ENCODE results near the gene CYB5A.

CYB5A gene

DNA sequence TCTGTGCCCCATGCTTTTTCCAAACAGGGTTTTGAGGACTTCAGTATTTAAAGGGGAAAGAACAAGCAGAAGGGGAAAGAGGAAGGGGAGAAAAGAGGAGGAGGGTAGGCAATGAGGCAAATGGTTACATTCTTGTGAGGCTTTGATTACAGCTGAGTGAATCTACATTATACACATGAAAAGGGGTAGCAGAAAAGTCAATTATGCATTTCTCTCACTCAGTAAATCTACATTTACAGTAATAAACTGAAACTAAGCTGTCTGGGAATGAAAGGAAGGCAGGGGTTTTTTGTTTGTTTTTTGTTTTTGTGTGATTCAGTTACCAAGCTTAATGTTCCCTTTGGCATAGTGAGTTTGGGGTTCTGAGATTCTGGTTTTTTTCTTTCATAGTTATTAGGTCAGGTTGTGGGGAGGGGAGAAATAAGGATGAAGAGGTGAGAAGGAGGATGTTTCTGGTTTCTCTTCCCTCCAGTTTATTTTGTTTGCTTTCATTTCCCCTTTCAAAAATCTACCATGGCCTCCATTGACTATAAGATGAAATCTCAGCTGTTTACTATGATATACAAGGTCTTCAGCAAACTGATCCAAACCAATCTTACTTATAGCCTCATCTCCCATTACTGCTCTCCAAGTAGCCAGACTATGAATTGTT, 42.6 kb upstream of the CYB5A start:
- TF ChIP-seq, protein P1, sequence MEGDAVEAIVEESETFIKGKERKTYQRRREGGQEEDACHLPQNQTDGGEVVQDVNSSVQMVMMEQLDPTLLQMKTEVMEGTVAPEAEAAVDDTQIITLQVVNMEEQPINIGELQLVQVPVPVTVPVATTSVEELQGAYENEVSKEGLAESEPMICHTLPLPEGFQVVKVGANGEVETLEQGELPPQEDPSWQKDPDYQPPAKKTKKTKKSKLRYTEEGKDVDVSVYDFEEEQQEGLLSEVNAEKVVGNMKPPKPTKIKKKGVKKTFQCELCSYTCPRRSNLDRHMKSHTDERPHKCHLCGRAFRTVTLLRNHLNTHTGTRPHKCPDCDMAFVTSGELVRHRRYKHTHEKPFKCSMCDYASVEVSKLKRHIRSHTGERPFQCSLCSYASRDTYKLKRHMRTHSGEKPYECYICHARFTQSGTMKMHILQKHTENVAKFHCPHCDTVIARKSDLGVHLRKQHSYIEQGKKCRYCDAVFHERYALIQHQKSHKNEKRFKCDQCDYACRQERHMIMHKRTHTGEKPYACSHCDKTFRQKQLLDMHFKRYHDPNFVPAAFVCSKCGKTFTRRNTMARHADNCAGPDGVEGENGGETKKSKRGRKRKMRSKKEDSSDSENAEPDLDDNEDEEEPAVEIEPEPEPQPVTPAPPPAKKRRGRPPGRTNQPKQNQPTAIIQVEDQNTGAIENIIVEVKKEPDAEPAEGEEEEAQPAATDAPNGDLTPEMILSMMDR (IDR thresholded peaks at IDR 0.05; ENCODE audit: low read depth, low read length) = no peak
- TF ChIP-seq EZH2phosphoT487 (IDR thresholded peaks at IDR 0.05; ENCODE audit: low read depth) = no peak

DNA sequence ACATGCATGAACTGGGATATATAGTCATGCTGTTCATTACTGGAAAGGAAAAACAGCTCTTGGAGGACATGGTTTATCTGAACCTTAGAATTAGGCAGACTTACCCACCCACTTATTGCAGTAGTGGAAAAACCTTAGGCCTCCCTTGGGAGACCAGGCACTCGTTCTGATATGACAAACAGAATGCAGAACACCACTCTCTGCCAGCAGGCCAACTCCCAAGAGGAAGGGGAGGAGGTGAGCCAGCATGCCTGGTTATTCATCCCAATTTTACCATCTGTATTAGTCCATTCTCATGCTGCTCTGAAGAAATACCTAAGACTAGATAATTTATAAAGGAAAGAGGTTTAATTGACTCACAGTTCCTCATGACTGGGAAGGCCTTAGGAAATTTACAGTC, 41.3 kb upstream of the CYB5A start:
- peaks cover 13% of the 10 kb centered on the region; the same call in 1 of the 2 replicates for H3K9me3 ChIP-seq (ENCODE audit: insufficient read depth, low read length)
- no peaks in the 10 kb centered on the region for H4K20me1 ChIP-seq (ENCODE audit: insufficient read depth, low read length)
- no peak overlapping the region for H3K27ac ChIP-seq (ENCODE audit: low read length)
- no peaks in the 10 kb centered on the region for H3K79me2 ChIP-seq (ENCODE audit: low read length)
- H3K4me2 ChIP-seq (ENCODE audit: low read length) = no peak overlapping the region
- H3K36me3 ChIP-seq (replicated peaks; ENCODE audit: low read depth, low read length) = peaks cover 9% of the 10 kb centered on the region
- H3K27me3 ChIP-seq (ENCODE audit: low read depth, low read length) = peaks cover 7% of the 10 kb centered on the region; the same call in 1 of the 2 replicates
- no peak overlapping the region for H2AFZ ChIP-seq (ENCODE audit: low read depth, low read length)
- TF ChIP-seq, protein P1 (IDR thresholded peaks at IDR 0.05; ENCODE audit: low read depth, low read length) = no peak
- TF ChIP-seq EZH2phosphoT487 (IDR thresholded peaks at IDR 0.05; ENCODE audit: low read depth) = no peak
- H3K4me3 ChIP-seq (ENCODE audit: low read length) = no peak overlapping the region
- peaks cover 18% of the 10 kb centered on the region for H3K4me1 ChIP-seq (ENCODE audit: low read length)
- no peak overlapping the region for H3K9ac ChIP-seq (ENCODE audit: low read length)

More for the DNA sequence above, 42.6 kb upstream of the CYB5A start:
- peaks cover 9% of the 10 kb centered on the region for H3K36me3 ChIP-seq (replicated peaks; ENCODE audit: low read depth, low read length)
- H3K9ac ChIP-seq (ENCODE audit: low read length) = no peak overlapping the region
- H3K4me2 ChIP-seq (ENCODE audit: low read length) = peak overlapping the region; percentile 51
- peak overlapping the region; percentile 10; the same call in 1 of the 2 replicates for H3K4me3 ChIP-seq (ENCODE audit: low read length)
- H4K20me1 ChIP-seq (ENCODE audit: insufficient read depth, low read length) = no peaks in the 10 kb centered on the region
- H3K27ac ChIP-seq (ENCODE audit: low read length) = peak overlapping the region; percentile 50
- H3K4me1 ChIP-seq (ENCODE audit: low read length) = peaks cover 18% of the 10 kb centered on the region
- no peak overlapping the region for H2AFZ ChIP-seq (ENCODE audit: low read depth, low read length)
- H3K79me2 ChIP-seq (ENCODE audit: low read length) = no peaks in the 10 kb centered on the region
- peaks cover 13% of the 10 kb centered on the region; the same call in 1 of the 2 replicates for H3K9me3 ChIP-seq (ENCODE audit: insufficient read depth, low read length)
- peaks cover 7% of the 10 kb centered on the region; the same call in 1 of the 2 replicates for H3K27me3 ChIP-seq (ENCODE audit: low read depth, low read length)

DNA sequence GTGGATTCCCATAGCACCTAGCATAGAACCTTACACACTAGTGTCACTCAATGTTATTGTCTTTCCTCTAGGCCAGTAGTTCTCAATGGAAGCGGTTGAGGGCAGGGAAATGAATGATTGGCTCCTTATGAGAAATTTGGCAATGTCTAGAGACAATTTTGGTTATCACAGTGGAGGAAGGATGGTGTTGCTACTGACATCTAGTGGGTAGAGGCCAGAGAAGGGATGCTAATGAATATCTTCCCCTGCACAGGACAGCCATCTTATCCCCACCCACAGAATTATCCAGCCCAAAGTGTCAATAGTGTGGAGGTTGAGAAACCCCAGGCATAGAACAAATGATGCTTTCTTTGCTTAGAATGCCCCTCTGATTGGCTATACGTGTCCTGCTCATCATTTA, 39.6 kb upstream of the CYB5A start:
- no peak overlapping the region for H3K9ac ChIP-seq (ENCODE audit: low read length)
- H3K4me2 ChIP-seq (ENCODE audit: low read length) = no peak overlapping the region
- no peak overlapping the region for H3K27ac ChIP-seq (ENCODE audit: low read length)
- H3K4me3 ChIP-seq (ENCODE audit: low read length) = no peak overlapping the region
- TF ChIP-seq, protein P1 (IDR thresholded peaks at IDR 0.05; ENCODE audit: low read depth, low read length) = peak; percentile 83
- no peak for TF ChIP-seq EZH2phosphoT487 (IDR thresholded peaks at IDR 0.05; ENCODE audit: low read depth)
- no peaks in the 10 kb centered on the region for H3K79me2 ChIP-seq (ENCODE audit: low read length)
- no peaks in the 10 kb centered on the region for H4K20me1 ChIP-seq (ENCODE audit: insufficient read depth, low read length)
- peaks cover 13% of the 10 kb centered on the region; the same call in 1 of the 2 replicates for H3K9me3 ChIP-seq (ENCODE audit: insufficient read depth, low read length)
- H3K4me1 ChIP-seq (ENCODE audit: low read length) = peaks cover 18% of the 10 kb centered on the region
- peak overlapping the region; percentile 67 for H2AFZ ChIP-seq (ENCODE audit: low read depth, low read length)
- H3K27me3 ChIP-seq (ENCODE audit: low read depth, low read length) = no peaks in the 10 kb centered on the region
- peaks cover 9% of the 10 kb centered on the region for H3K36me3 ChIP-seq (replicated peaks; ENCODE audit: low read depth, low read length)

DNA sequence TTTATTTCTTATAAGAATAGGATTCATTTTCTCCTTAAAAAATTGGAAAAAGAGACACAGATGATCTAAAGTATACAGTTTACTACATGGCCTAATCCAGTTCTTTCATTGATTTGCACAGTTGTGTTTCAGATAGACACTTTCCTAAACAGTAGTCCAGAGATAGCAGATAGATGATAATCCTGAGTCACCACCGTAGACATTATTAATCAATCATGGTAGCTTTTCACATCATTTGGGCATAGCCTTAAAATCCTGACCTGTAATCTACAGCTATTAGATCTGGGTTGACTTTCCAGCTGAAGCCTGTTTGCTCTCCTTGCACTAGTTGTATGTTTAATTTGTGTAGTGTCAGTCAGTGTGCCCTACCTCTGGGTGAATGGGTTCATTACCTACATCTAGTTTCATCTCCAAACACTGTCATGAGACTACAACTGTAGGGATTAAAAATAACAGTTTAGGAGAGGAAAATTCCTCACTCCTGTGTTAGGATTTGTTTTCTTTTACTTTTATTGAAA, 38.0 kb upstream of the CYB5A start:
- no peaks in the 10 kb centered on the region for H3K79me2 ChIP-seq (ENCODE audit: low read length)
- H3K4me2 ChIP-seq (ENCODE audit: low read length) = no peak overlapping the region
- no peak overlapping the region for H2AFZ ChIP-seq (ENCODE audit: low read depth, low read length)
- TF ChIP-seq, protein P1 (IDR thresholded peaks at IDR 0.05; ENCODE audit: low read depth, low read length) = no peak
- no peak for TF ChIP-seq EZH2phosphoT487 (IDR thresholded peaks at IDR 0.05; ENCODE audit: low read depth)
- peaks cover 13% of the 10 kb centered on the region for H3K4me1 ChIP-seq (ENCODE audit: low read length)
- H3K9me3 ChIP-seq (ENCODE audit: insufficient read depth, low read length) = peaks cover 13% of the 10 kb centered on the region; the same call in 1 of the 2 replicates
- no peak overlapping the region for H3K4me3 ChIP-seq (ENCODE audit: low read length)
- peaks cover 9% of the 10 kb centered on the region for H3K36me3 ChIP-seq (replicated peaks; ENCODE audit: low read depth, low read length)
- H3K9ac ChIP-seq (ENCODE audit: low read length) = no peak overlapping the region
- H3K27ac ChIP-seq (ENCODE audit: low read length) = no peak overlapping the region
- H4K20me1 ChIP-seq (ENCODE audit: insufficient read depth, low read length) = no peaks in the 10 kb centered on the region
- no peaks in the 10 kb centered on the region for H3K27me3 ChIP-seq (ENCODE audit: low read depth, low read length)

Measured in OCI-LY3 (cell line).